Osteocyte (in vitro differentiated cells): ENCODE data around the gene SMTN. TPM values are rescaled to one million over a fixed set of nuclear protein-coding genes. Genes with fewer than 3 reads are reported as not detected.

Experiments used
- DNase-seq: peaks from one replicate; pipeline ENCODE4 v3.0.0; 2021; ENCODE audit warnings: mixed read lengths; ENCODE audit not compliant: unreplicated experiment; ENCODE audit errors: extremely low spot score
- H3K27ac Mint-ChIP-seq: one replicate; pipeline ENCODE4 v1.8.0; 2021; ENCODE audit warnings: mild to moderate bottlenecking, mixed read lengths; ENCODE audit not compliant: unreplicated experiment
- H3K27me3 Mint-ChIP-seq: one replicate; pipeline ENCODE4 v1.8.0; 2021; ENCODE audit warnings: mixed read lengths; ENCODE audit not compliant: unreplicated experiment
- H3K36me3 Mint-ChIP-seq: one replicate; pipeline ENCODE4 v1.8.0; 2021; ENCODE audit warnings: mixed read lengths; ENCODE audit not compliant: unreplicated experiment
- H3K4me1 Mint-ChIP-seq: one replicate; pipeline ENCODE4 v1.8.0; 2021; ENCODE audit warnings: mixed read lengths; ENCODE audit not compliant: unreplicated experiment
- H3K4me3 Mint-ChIP-seq: one replicate; pipeline ENCODE4 v1.8.0; 2021; ENCODE audit warnings: mild to moderate bottlenecking, moderate library complexity, mixed read lengths; ENCODE audit not compliant: unreplicated experiment
- H3K9me3 Mint-ChIP-seq: one replicate; pipeline ENCODE4 v1.8.0; 2021; ENCODE audit warnings: mixed read lengths; ENCODE audit not compliant: unreplicated experiment
- total RNA-seq: library from RNA; stranded (reverse); gene quantifications from 2 replicates; pipeline ENCODE4 v1.2.1, GENCODE V29; 2021
- TF ChIP-seq, protein P1 (sequence below): fragments of 200-600 bp; sonication (generic); IDR thresholded peaks from 2 replicates; pipeline ENCODE4 v1.5.0; 2021; ENCODE audit warnings: antibody characterized with exemption, mild to moderate bottlenecking, moderate library complexity

Gene SMTN
- total RNA-seq, 1 donor from 2014 or later: 27.2 TPM

DNA sequence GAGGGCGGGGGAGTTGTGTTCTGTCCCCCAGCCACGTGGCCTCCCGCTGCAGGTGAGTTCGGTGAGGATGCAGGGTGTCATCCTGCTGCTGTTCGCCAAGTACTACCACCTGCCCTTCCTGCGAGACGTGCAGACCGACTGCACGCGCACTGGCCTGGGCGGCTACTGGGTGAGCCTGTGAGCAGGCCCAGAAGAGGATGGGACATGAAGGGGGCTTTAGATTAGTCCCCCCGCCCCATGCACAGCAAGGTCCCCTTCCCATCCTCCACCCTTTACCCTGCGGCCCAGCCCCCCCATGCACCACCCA lies 45.7 kb downstream of the SMTN start:
- no peaks in the 10 kb centered on the region for H3K9me3 Mint-ChIP-seq
- TF ChIP-seq, protein P1, sequence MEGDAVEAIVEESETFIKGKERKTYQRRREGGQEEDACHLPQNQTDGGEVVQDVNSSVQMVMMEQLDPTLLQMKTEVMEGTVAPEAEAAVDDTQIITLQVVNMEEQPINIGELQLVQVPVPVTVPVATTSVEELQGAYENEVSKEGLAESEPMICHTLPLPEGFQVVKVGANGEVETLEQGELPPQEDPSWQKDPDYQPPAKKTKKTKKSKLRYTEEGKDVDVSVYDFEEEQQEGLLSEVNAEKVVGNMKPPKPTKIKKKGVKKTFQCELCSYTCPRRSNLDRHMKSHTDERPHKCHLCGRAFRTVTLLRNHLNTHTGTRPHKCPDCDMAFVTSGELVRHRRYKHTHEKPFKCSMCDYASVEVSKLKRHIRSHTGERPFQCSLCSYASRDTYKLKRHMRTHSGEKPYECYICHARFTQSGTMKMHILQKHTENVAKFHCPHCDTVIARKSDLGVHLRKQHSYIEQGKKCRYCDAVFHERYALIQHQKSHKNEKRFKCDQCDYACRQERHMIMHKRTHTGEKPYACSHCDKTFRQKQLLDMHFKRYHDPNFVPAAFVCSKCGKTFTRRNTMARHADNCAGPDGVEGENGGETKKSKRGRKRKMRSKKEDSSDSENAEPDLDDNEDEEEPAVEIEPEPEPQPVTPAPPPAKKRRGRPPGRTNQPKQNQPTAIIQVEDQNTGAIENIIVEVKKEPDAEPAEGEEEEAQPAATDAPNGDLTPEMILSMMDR: no peak
- H3K4me1 Mint-ChIP-seq: peaks cover 17% of the 10 kb centered on the region
- no peaks in the 10 kb centered on the region for H3K27me3 Mint-ChIP-seq
- DNase-seq: no peak
- no peaks in the 10 kb centered on the region for H3K36me3 Mint-ChIP-seq
- no peak overlapping the region for H3K27ac Mint-ChIP-seq
- no peak overlapping the region for H3K4me3 Mint-ChIP-seq

DNA sequence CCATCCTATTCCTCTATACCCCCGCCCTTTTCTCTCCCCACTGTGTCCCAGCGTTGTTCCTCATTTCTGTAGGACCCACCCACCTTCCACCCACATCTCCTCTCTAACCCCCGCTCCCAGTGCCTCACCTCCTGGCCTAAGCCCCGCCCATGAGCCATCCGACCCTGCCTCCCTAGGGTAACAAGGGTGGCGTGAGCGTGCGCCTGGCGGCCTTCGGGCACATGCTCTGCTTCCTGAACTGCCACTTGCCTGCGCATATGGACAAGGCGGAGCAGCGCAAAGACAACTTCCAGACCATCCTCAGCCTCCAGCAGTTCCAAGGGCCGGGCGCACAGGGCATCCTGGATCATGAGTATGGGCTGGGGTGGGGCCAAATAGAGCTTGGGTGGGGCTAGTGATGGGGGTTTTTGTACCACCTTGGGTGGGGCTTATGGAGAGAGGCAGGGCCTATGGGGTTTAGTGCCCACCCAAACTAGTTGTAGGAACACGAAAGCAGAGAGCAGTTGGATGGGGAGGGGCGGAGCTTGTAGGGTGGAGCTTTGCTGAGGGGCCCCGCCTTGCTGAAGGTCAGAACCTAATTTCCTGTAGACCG lies 46.2 kb downstream of the SMTN start:
- Mint-ChIP-seq H3K9me3 (no peaks in the 10 kb centered on the region), H3K27ac (no peak overlapping the region), H3K4me1 (peaks cover 19% of the 10 kb centered on the region), H3K4me3 (no peak overlapping the region), H3K27me3 (no peaks in the 10 kb centered on the region), H3K36me3 (no peaks in the 10 kb centered on the region)
- TF ChIP-seq, protein P1: no peak
- no peak for DNase-seq

DNA sequence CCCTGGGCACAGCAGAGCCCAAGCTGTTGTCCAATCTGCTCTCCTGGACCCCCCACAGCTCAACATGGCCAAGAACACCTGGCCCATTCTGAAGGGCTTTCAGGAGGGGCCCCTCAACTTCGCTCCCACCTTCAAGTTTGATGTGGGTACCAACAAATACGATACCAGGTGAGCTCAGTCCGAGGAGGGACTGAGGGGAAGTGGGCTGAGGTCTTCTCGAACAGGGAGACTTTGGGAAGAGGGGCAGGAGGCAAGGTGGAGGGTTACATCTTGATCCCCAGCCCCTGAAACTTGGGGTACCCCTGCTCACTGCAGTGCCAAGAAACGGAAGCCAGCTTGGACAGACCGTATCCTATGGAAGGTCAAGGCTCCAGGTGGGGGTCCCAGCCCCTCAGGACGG lies 47.0 kb downstream of the SMTN start:
- no peaks in the 10 kb centered on the region for H3K36me3 Mint-ChIP-seq
- no peaks in the 10 kb centered on the region for H3K27me3 Mint-ChIP-seq
- no peaks in the 10 kb centered on the region for H3K9me3 Mint-ChIP-seq
- H3K27ac Mint-ChIP-seq: no peak overlapping the region
- DNase-seq: no peak
- H3K4me3 Mint-ChIP-seq: no peak overlapping the region
- peaks cover 13% of the 10 kb centered on the region for H3K4me1 Mint-ChIP-seq
- TF ChIP-seq, protein P1: no peak

DNA sequence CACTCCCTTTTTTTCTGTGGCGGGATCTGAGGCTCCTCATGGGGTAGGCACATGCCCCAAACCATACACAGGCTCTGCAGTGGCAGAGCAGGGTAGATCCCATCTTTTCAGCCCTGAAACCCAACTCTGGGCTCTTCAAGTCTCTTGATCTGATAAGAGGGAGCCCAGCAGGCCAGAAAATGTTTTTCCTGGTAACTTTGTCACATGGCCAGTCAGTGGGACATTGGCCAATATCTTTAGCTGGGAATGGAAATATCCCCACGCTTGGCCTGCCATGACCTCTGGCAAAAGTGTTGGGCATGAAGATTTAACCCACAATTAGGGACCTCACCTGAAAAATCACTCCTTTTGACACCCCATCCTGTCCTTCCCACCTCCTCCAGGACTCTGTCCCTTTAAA lies 49.8 kb downstream of the SMTN start:
- H3K4me3 Mint-ChIP-seq: no peak overlapping the region
- no peaks in the 10 kb centered on the region for H3K27me3 Mint-ChIP-seq
- H3K27ac Mint-ChIP-seq: no peak overlapping the region
- no peaks in the 10 kb centered on the region for H3K36me3 Mint-ChIP-seq
- DNase-seq: no peak
- TF ChIP-seq, protein P1: no peak
- H3K9me3 Mint-ChIP-seq: no peaks in the 10 kb centered on the region
- H3K4me1 Mint-ChIP-seq: peaks cover 9% of the 10 kb centered on the region

DNA sequence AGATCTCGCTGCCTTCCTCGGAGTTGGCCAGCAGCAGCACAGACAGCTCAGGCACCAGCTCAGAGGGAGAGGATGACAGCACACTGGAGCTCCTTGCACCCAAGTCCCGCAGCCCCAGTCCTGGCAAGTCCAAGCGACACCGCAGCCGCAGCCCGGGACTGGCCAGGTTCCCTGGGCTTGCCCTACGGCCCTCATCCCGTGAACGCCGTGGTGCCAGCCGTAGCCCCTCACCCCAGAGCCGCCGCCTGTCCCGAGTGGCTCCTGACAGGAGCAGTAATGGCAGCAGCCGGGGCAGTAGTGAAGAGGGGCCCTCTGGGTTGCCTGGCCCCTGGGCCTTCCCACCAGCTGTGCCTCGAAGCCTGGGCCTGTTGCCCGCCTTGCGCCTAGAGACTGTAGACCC lies 52.8 kb downstream of the SMTN start:
- DNase-seq: no peak
- H3K4me3 Mint-ChIP-seq: no peak overlapping the region
- H3K4me1 Mint-ChIP-seq: peaks cover 9% of the 10 kb centered on the region
- H3K27ac Mint-ChIP-seq: no peak overlapping the region
- H3K9me3 Mint-ChIP-seq: no peaks in the 10 kb centered on the region
- TF ChIP-seq, protein P1: no peak
- peaks cover 3% of the 10 kb centered on the region for H3K27me3 Mint-ChIP-seq
- H3K36me3 Mint-ChIP-seq: no peaks in the 10 kb centered on the region
